GM21367 (cell line): ENCODE results near the gene PPFIA2.

Experiments
- ATAC-seq: cut with Tn5 transposase; IDR thresholded peaks from one replicate; pipeline ENCODE4 v1.9.1; 2021; ENCODE audit not compliant: unreplicated experiment

PPFIA2 gene

DNA sequence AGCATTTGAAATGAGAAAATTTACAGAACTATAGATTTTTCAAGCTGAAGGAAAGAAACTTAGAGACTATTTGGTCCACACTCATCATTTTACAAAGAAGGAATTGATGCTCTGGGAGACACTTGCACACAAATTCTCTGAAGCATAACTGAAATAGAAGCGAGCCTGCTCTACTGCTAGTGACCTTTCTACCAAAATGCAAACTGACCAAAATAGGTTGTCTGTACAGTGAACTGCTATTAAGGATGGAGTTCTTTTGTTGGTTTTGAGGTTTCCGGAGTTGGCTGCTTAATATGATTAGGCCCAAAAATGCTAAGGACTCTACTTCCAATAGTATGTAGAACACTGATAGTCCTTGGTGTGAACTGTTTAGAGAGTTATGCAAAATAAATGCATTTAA, 194.9 kb downstream of the PPFIA2 start:
- ATAC-seq, result no peak

DNA sequence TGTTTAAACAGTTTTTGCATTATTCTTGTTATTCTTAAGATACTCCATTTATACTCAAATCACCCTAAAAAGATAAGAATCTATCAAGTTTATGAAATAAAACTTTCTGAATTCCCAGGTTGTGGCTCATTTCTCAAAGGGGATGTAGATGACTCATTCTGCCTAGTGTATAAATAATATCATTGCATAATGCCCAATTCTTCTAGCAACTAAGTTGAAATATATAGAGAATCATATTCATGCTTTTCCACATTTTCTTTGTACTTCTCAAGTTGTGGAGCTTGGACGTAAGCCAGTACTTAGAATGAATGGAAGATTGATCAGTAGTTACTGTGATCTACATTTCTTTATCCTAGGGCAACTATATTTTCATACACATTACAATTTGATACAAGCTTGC, 201.1 kb downstream of the PPFIA2 start:
- ATAC-seq, result no peak

DNA sequence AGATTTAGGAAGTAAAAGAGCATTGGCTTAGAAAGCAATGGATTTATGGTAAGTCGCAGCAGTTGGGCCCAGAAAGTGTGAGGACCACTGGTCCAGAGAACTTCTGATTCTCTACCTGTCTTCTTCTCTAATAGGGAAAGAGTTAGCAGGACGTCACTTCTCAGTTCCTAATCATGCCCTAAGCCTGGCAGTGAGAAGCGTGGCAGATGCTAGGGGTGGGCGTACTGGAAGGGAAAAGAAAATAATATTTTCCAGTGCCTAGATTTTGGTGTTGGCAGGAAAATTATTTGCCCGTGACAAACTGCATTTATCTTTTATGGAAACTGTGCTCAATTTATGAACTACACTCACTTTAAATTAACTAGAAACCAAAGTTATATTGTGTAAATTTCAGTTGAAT, 212.3 kb downstream of the PPFIA2 start:
- ATAC-seq, result no peak

DNA sequence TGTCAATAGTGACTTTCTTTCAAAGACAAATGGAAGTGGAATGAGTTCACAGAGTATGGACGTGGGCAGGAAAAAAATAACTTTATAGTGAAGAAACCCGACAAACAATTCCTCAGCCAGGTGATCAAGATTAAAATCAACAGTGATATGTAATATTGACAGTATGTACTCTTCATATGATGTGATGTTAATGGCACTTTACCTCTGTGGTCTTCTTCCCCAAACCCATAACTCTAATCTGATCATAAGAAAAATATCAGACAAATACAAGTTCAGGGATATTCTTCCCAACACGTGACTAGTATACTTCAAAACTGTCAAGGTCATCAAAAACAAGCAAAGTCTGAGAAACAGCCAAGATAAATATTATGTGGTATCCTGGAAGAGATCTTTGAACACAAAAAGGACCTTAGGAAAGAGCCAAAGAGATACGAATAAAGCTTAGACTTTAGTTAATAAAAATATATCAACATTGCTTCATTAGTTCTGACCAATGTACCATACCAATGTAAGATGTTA, 215.5 kb downstream of the PPFIA2 start:
- ATAC-seq, result no peak

DNA sequence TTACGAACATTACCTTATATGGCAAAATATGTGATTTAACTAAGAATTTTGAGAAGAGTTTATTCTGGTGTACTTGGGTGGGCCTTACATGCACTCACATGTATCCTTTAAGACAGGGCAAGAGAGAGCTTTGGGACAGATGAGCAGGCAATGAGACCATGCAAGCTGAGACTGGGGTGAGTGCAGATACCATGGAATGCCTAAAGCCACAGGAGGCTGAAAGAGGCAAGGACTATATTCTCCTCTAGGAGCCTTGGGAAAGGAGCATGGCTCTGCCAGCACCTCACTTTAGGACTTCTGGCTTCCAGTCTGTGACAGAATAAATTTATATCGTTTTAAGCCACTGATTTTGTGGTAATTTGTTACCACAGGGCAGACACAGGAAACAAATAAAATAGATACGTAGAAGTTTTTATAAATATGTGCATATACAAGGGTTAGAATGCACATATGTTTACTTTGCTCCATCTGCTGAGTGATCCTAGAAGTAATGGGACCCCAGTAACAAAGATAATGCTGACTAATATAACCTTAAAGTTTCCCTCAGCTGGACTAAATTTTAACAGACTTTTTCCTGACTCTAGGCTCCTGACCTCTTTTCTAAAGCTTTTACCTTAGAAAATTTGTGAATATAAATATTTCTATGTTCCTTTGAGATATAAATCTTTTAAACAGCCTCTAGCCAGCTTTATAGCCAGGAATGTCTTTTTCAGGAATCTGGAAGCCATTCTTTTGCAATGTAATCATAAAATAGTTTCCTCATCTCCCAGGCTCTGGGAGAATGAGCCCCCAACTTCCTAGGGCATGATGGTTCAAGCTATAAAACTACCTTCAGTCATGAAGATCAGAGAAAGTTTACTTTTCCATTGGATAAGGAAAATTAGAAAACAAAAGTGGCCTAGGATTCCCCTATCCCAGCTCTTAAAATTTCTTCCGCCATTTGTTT, 216.8 kb downstream of the PPFIA2 start:
- ATAC-seq, result no peak

DNA sequence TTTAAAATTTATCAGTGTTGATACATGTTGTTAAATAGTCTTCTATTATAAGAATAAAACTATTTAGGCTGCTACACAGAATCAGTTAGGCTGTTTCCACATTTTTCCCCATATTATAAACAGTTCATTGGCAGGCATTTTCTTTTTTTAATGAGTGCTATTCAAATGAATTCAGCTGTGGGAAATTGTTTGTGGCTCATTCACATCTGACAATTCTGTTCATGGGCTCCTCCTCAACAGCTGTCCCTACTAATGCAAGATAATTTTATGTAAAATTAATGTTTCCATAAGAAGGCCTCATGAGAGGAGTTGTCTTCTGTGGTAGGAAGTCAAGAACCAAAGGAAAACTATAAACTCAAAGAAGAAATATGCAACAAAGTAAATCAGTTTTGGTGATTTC, 218.0 kb downstream of the PPFIA2 start:
- ATAC-seq, result no peak

DNA sequence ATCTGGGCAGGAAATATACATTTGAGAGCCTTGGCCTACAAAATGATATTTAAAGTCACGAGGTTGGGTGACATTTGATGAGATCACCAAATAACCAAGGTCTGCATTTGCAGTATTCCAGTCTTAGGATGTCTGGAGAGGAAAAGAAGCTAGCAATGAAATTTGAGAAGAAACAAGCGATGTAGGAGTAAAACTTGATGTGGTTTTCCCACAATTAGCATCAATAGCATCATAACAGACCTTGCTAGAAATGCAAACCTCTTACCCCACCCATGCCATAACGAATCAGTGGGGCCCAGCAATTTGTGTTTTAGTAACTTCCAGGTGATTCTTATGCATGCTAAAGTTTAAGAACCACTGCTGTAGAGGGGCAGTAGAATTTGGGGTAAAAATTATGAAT, 219.9 kb downstream of the PPFIA2 start:
- ATAC-seq, result no peak

DNA sequence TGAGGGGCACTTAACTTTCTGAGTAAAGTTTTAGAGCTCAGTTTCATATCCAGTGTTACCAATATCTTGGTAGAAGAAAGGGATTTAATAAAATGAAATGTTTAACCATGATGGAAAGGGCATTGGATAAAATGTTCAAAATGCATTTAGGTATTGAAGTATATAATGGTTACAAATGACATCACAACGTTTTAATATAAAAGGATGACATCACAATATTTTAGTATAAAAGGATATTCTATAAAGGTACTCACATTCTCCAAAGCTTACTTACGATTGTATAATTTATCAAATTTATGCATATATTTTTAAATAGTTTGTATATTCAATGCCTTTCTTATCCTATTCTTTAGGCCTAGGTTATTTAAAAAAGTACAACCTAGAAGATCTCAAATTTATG, 226.1 kb downstream of the PPFIA2 start:
- no peak for ATAC-seq

DNA sequence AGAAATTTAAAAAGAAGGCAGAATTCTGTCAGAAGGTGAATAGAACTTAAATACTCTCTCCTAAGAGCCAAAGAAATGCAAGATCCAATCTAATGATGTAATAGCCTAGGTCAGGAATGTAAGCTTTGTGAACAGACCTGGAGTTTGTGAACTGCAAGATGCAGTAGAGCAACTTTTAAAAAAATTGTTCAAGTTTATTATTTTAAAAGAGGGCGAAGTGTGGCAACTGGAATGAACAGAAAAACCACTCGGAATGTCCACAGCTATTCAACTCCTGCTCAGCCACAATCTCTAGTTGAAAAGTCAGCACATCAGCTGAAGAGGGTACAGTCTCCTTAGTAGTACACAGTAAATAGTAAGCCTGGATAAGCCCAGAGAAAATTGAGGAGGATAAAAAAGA, 228.8 kb downstream of the PPFIA2 start:
- no peak for ATAC-seq

DNA sequence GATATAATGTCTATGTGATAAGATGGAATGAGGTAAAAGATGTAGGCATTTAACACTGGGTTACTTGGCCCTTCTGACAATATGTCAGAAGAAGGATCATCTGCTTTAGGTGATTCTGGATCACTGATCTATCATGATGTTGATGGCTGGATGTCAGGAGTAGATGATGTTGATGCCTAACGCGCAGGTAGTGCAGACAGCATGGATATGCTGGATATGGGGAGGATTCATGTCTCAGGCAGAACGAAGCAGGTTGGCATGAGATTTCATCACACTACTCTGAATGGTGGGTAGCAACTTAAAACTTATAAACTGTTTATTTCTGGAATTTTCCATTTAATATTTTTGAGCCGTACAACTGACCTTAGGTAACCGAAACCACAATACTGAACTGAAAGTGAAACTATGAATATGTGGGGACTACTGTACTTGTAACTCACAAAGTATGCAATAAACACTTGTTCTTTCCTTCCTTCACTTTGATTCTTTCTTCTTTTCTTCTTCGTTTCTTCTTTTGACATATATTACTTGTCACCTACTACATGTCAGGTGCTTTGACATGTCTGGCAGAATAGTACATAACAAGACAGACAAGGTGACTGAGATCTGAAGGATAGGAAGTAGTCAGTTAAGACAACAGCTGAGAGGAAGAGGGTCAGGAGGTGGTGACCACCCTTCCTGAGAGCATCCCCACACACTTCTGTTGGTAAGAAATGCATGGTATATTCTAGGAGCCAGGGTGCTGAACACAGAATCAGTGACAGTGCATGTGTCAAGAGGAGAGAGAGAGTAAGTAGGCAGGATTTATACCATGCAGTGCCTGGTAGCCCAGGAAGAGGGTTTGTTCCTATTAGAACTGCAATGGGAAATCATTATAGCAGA, 238.8 kb downstream of the PPFIA2 start:
- ATAC-seq, result peak; percentile 59

DNA sequence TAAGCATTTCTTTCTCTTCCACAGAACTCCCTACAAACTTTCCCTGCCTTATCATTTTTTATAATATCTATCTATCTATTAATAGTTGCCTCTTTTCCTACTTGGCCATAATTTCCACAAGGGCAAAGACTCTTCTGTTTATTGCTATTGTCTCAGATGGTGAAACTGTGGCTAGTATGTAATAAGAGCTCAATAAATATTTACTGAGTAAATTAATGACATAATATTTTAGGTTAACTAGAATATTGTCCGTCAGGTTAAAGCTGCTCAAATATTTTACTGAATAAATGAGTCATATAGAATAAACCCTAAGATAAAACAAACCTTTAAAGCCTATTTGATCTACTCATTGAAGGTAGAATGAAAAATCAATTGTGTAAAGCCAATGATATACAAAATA, 240.5 kb downstream of the PPFIA2 start:
- ATAC-seq, result no peak

DNA sequence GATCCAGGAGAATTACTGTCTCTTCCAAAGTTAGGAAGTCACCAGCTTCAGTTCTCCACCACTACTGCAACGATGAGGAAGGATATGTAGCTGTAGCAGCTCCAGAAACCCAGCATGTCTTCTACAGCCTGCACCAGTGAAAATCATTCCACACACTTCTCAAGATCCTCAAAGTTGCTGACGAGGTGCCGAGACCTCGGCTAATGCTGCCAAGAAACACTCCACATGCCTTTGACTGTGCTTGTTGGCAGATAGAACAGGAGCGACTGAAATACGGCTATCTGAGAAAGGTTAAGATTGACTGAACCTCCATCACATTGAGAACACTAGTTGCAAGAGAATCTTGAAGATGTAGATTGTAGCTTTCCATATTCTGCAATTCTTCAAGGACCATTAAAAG, 241.9 kb downstream of the PPFIA2 start:
- ATAC-seq, result no peak

DNA sequence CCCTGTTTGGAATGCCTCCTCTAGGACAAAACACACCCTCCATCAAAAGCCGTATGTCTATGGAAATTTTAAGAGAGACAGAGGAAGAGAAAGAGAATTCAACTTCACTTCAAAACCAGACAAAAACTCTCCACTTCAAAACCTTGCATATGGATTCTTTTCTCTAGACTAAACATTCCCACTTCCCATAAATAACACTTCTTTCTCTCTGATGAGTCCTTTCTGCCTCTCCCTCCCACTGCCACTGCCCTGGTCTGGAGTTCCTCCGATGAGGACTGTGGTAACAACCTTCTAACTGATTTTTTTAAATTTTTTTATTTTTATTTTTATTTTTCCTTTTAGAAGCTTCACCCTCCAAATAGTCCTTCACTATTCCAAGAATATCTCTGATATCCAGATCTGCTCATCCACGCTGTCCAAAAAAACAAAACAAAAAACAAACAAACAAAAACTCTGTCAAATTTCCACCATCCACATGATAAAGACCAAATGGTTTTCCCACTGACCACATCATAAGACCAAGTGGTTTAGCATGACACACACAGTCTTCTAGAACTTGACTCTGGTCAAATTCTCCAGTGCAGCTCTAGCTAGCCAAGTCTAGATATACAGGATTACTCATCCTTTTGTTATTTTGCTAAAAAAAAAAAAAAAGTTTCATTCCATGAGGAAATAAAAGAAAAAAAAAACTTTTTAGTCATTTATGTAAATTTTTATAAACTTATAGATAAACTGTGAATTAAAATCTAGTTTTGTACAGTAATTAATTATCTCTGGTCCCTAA, 256.0 kb downstream of the PPFIA2 start:
- ATAC-seq, result no peak

DNA sequence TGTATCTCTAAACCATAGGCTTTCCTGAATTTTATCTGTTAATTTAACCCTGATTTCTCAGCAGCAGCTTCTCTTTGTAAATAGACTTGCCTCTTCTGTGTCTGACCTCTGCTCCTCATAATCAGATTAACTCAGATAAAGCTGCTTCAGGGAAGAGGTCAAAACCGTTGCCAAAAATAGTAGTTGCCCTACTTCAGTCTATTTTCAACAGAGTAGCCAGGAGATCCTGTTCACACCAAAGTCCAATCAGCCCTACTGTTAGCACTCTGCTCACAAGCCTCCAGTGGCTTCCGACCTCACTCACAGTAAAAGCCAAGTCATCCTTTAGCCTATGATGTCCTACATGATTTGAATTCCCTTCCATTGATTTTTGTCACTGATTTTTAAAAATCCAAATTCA, 258.4 kb downstream of the PPFIA2 start:
- no peak for ATAC-seq

DNA sequence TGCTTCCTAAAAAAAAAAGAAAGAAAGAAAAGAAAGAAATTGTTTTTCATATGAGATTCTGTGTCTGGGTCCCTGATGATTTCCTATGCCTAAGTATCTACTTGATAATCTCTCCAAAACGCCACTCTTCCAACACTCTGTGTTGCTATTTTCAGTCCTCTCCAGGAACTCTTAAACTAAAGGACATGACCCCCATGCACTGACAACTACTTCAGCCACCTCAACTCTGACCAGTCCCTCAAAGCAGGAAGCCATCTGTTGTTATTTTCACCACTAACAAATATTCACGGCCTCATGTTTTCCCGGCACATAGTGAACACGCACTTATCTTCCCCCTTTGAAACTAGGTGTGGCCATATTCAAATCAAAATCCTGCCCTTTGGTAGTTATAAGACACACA, 259.3 kb downstream of the PPFIA2 start:
- ATAC-seq, result no peak

DNA sequence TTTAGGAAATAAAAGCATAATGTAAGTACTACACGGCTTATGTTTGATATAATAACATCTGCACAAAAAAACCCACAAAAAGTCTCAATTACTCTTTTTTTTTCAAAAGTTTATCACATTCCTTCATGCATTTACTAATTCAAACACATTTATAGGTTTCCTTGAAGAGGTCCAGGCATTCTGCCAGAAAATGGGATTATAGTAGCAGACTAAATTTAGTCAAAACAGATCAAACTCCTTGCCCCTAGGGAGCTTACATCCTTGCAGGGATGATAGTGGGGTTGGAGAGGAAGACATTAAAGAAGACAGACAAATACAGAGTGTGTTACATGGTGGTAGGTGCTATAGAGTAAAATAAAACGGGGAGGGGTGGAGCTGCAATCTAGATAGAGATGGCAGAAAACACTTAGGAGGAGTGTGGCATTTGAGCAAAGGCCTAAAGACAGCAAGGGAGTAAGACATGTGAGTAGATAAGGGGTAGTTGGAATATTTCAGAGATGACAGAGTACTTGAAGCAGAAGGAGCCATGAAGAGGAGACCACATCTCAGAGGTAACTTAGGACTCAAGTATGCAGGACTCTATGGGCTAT, 266.9 kb downstream of the PPFIA2 start:
- no peak for ATAC-seq

DNA sequence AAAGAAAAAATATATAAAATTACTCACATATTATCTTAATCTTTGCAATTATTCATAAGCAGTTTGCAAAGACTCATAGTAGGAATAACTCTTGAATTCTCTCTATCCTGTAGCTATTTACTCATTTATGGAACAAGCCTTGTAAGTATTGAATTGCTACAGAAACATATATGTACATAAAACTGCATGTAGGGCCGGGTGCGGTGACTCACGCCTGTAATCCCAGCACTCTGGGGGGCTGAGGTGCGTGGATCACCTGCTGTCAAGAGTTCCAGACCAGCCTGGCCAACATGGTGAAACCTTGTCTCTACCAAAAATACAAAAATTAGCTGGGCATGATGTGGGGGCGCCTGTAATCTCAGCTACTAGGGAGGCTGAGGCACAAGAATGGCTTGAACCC, 286.2 kb downstream of the PPFIA2 start:
- ATAC-seq, result no peak

DNA sequence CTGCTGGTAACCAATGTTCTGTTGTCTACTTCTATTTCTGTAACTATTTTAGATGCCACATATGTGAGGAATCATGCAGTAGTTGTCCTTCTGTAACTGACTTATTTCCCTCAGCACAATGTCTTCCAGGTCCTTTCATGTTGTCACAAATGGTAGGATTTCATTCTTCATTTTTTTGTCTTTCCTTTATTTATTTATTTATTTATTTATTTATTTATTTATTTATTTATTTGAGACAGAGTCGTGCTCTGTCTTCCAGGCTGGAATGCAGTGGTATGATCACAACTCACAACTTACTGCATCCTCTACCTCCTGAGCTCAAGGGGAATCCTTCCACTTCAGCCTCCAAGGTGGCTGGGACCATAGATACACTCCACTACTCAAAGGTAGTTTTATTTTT, 288.2 kb downstream of the PPFIA2 start:
- no peak for ATAC-seq

DNA sequence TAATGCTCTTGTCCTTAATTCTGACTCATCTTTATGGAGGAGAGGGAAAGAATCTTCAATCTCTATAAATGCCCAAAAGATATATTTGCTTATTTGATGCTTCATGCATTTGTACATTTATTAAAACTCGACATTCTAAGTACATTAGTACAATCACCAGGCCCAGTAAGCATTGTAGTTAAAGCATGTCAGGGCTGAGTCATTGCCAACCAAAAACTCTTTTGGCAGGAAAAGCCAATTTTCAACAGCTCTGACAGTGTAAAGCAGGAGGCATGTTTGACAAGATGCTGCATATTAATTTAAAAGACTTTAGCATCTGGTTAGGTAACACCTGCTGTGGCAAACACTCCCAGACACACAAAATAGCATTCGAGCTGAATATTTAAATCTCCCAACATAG, 290.9 kb downstream of the PPFIA2 start:
- ATAC-seq, result no peak

DNA sequence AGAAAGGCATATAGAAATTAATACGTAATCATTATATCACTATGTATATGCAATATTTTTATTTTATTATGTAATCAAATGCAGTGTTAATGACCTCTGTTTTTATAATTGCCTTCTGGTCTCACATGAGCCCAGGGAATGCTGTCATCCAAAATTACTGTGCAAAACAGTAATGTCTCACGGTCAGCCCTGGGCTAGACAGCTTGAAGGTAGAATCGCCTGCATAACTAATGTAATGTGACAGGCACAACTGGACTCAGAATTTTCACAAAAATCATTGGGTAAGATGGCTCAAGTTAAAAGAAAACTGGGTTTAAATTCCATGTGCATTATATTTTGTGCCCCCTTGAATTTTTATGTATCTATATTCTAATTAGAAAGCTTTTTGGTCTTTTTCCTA, 293.3 kb downstream of the PPFIA2 start:
- no peak for ATAC-seq

DNA sequence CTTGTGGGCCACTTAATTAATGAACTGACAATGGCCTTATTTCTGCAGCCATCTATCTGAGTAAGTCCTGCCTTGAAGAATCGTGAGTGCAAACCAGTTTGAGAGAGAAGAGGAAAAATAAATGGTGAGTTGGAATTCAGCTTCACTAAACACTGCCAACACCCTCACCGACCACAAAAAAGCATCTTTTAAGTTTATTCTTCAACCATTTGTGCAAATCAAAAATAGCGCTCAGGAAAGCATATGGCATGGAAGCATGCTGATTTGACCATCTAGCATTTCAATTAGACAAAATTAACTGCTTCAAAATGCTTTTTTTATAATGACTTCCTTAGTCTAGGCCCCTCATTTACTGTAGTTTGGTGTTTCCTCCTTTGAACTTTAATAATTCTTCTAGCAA, 294.0 kb downstream of the PPFIA2 start:
- no peak for ATAC-seq
